HUDEP-2 (cell line): ENCODE results near the gene TWF1.

Experiments used
- DNase-seq, 76 experiments: peaks; one replicate each; lab custom pipeline; 2025; ENCODE audit not compliant: unreplicated experiment in 76 of 76; lab: John Stamatoyannopoulos, UW

Gene TWF1

GRCh38 chr12:43805860-43806736 is at the start of gene TWF1:
Gene TWF1, minus strand, starts transcription at chr12:43806317. Its CDS starts 72 bp downstream, at chr12:43806245.
- DNase-seq, result peak in 69 of 76 experiments; percentile 16 to 84 (median 65)

DNA sequence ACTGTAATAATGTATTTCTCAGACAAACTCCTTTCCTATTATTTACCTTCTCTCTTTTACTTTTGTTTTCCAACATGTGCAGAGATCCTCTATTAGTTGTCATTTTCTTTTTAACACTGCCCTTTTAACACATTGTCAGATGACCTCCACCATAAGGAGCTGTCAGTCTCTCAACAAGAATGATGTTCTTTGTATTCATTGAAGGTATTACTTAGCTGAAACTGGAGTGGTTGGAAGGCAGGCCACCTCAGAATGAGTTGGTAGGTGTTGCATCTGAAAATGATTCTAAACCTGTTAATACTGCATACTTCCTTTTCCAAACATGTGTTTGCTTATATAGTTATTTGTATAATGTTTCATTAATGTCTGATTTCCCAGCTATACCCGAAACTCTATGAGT is 46.6 kb upstream of the TWF1 start:
- DNase-seq, result no peak

DNA sequence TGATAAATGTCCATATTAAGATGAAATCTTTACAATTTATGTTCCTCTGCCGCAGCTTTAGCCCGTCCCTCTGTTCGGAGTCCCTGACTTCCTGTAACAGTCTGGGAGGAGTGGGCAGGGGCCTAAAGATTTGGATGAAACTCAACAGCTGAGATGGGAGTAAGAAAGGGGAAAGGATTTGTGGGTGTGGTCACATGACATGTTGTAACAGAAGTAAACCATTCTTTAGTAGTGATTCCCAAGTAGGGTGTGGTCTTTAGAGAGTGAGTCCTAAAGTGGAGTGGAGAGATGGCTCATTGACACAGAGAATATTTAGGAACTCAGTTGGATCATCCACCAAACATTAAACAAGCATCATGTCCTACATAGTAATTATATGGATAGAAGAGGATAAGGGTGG is 42.7 kb upstream of the TWF1 start:
- no peak for DNase-seq

- peak in 3 of 76 experiments; percentile 3 to 22 (median 16) for DNase-seq
These were observed 42.0 kb upstream of the TWF1 start for GRCh38 chr12:43848226-43848507.

DNA sequence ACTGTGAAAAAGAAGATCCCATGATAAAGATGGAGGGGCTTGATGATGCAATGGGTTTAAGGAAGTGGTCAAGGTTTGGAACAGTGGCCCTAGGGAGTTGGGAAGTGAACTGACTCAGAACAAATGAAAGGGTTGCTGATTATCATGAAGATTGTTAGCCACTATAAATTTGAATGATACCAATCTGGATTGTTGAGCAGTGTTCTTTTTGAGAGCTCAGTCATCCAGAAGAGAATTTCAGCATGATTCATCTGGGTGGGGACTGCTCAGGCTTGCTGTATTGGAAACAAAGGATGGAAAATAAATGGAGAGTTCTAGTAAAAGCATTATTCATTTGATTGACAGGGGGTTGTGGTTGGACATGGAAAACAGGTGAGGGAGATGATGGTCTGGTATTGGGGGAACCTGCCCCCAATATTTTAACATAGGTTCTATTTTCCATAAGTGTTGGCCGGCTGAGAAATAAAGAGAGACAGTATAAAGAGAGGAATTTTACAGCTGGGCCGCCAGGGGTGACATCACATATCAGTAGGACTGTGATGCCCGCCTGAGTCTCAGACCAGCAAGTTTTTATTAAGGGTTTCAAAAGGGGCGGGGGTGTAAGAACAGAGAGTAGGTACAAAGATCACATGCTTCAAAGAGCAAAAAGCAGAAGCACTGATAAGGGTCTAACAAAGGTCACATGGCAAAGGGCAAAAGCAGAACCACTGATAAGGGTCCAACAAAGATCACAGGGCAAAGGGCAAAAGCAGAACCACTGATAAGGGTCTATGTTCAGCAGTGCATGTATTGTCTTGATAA is 41.5 kb upstream of the TWF1 start:
- DNase-seq, result peak in 26 of 76 experiments; percentile 0 to 76 (median 32)

DNA sequence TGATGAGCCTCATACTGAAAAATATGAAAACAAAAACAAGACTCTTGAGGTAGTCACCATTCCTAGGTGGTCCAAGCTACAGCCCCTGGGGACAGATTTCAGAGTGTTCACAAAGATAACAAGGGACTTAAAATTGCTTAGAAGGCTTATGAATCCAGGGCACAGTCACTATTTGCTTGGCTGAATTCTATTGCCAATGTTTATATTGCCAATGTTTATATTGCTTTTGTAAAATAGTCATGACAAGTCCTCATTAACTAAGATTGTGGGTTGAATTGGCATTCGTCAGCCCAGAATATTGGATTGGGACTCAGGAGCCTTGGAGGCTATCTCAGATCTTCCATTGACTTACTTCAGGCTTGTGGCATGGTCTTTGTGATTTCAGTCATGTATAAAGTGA is 36.1 kb upstream of the TWF1 start:
- no peak for DNase-seq

- no peak for DNase-seq
These were observed 35.1 kb upstream of the TWF1 start for GRCh38 chr12:43841253-43841652.

DNA sequence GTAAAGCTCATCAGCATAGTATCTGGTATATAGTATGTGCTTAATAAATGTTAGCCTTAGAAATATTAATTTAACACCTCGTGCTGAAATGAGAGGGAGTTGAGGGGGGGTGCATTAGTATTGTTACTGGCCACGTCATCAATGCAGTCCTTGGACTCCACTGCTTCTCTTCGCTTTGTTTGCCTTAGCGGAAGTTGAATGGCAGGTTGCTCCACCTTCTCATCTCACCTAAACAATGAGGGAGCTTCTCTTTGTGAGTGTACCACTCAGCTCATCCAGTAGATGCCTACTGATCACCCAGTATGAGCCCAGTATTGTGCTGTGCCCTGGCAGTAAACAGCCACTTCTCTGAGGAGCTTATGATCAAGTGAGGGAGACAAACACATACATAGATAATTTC is 34.2 kb upstream of the TWF1 start:
- DNase-seq, result no peak

- peak in 15 of 76 experiments; percentile 3 to 31 (median 15) for DNase-seq
These were observed 30.4 kb upstream of the TWF1 start for GRCh38 chr12:43836475-43836989.

- DNase-seq, result peak in 67 of 76 experiments; percentile 10 to 70 (median 45)
These were observed 29.7 kb upstream of the TWF1 start, which contains the start of gene TMEM117 for GRCh38 chr12:43835656-43836474. Gene TMEM117, plus strand, starts transcription at chr12:43836081.

DNA sequence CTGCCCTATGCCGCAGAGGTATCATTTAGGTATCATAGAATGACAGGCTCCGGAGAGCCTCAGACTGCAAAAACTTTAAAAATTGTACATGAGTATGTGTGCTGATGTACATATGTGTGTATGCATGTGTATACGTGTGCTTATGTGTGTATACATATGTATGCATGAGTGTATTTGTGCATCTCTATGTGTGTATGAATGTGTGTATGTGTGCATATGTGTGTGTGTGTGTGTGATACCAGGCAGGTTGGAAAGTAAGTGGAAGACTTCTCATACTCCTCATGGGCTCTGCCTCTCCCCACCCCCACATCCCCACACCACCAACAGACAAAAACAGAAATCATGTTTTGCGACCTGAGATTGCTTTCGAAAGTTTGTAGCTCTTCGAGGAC is 29.1 kb upstream of the TWF1 start:
- peak in 10 of 76 experiments; percentile 13 to 57 (median 37) for DNase-seq

- DNase-seq, result no peak
These were observed 26.5 kb upstream of the TWF1 start for GRCh38 chr12:43832463-43833168.

GRCh38 chr12:43827093-43827492 is 21.0 kb upstream of the TWF1 start:
- no peak for DNase-seq

GRCh38 chr12:43826681-43827080 is 20.6 kb upstream of the TWF1 start:
- no peak for DNase-seq

- no peak for DNase-seq
These were observed 18.2 kb upstream of the TWF1 start for GRCh38 chr12:43824207-43824775.

GRCh38 chr12:43816168-43816567 is 10.1 kb upstream of the TWF1 start:
- no peak for DNase-seq

DNA sequence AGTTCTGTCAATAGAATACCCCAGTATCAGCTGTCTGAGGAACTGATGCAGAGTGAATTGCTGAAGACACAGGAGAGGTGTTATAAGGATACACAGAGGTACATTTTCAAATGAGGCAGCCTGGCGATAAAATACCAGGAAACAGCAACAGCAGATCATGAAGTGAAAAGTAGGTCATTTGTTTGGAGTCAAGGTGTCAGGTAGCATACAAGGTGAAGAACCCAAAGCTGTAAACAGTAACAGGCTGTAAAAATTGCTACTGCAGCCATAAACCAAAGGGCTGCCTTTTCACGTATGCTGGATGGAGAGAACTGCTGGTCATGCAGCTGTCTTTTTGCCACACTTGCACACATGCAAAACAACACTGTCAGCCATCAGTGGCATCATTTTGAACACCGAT is 9.3 kb upstream of the TWF1 start:
- no peak for DNase-seq

DNA sequence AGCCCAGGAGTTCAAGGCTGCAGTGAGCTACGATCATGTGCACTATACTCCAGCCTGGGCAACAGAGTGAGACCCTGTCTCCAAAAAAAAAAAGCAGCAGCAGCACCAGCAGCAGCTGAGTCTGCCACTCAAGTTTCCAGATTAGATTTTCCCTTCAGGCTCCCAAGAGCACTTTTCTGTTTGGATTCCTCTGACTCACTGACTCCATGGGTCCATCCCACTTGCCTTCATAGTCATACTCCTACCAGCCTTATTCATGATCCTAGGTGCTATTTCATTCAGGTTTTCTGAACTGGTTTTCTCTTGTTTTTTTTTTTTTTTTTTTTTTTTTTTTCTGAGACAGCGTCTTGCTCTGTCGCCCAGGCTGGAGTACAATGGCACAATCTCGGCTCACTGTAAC is 6.8 kb upstream of the TWF1 start:
- DNase-seq, result no peak

GRCh38 chr12:43812057-43812456 is 5.9 kb upstream of the TWF1 start:
- no peak for DNase-seq

DNA sequence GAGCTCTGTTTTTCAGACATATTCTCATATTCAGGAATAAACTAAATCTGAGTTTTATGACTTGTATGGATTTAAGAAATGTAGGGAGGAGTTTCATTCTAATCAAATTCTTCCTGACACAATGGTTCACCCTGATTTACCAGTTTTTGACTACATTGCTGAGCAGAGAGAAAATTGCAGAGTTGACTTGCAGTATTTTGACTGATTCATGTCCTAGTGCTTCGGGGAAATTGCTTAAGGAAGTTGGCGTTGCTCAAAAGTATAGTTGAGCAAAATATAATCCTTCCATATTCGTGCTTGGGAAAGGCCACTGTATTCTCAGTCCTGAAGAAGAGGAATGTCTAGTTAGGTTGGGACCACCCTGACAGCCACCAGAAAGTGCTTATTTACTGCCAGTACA is 1.3 kb upstream of the TWF1 start:
- DNase-seq, result no peak
